OCI-LY3 (cell line): ENCODE results near the gene ROBO1.

Experiments
- CTCF ChIP-seq: fragments of 200-600, 300-600 bp; sonication (generic); IDR thresholded peaks from 2 replicates; pipeline ENCODE4 v1.5.1; 2014; ENCODE audit warnings: antibody characterized with exemption, low read length, low read depth
- EZH2phosphoT487 ChIP-seq: fragments of 200-600 bp; shearing (Covaris generic); IDR thresholded peaks from 2 replicates; pipeline ENCODE4 v1.6.1; 2018; ENCODE audit warnings: antibody characterized with exemption, mixed run types, low read depth

DNA sequence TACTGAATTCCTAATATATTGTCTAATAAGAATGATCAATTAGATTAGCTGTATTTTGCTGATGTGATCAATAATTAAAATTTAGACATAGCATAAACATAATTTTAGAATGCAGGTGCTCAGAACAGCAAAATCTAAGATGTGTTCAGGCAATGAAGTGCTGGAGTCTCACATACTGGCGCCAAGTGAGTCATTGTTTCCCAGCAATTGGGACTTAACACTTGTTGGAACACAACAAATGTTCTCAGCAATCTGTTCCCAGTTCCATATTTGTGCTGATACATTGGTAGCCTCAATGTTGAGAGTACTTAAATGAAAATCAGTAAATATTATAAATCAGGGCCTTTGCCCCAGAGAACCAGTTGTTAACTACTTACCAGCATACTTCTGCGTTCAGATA is 619.0 kb downstream of the ROBO1 start:
- no peak for TF ChIP-seq EZH2phosphoT487
- no peak for TF ChIP-seq CTCF
